B cell (primary cell): Measurements from ENCODE around the gene TMEM151A. TPM values are rescaled to one million over a fixed set of nuclear protein-coding genes. Genes with fewer than 3 reads are reported as not detected.

ENCODE experiments used
- ATAC-seq: fragments of 200-7000 bp; cut with Tn5 transposase; one replicate; pipeline ENCODE4 v1.10.0; 2021; ENCODE audit warnings: low read depth, mild to moderate bottlenecking, moderate number of reproducible peaks, moderate library complexity
- CTCF ChIA-PET: fragments of 350-600 bp; sonication (Branson Sonifier 250); formaldehyde crosslinking; loops from one replicate; lab custom pipeline; 2021; ENCODE audit warnings: antibody characterized with exemption, inconsistent platforms; lab: Charles Lee
- POLR2A ChIA-PET: fragments of 350-600 bp; sonication (Branson Sonifier 250); formaldehyde crosslinking; loops from one replicate; lab custom pipeline; 2021; ENCODE audit warnings: antibody characterized with exemption; lab: Charles Lee
- DNase-seq: peaks from one replicate; pipeline ENCODE4 v3.0.0; 2013
- H2AFZ ChIP-seq: 2 replicates; pipeline ENCODE4 v1.6.1; 2012; ENCODE audit warnings: mild to moderate bottlenecking, low read depth, low read length; ENCODE audit not compliant: insufficient read depth, poor library complexity, severe bottlenecking
- H3K27ac ChIP-seq, 2 donors: 1 replicate in 1 of 2; 2 replicates in 1 of 2; pipeline ENCODE4 v1.5.1; 2012 to 2013; ENCODE audit warnings: low read length in 2 of 2, mild to moderate bottlenecking in 2 of 2, moderate library complexity in 1 of 2
- H3K27me3 ChIP-seq, 4 experiments: fragments of 200-600 bp in 1 of 4; sonication (generic) in 1 of 4; replicated peaks in 1 of 4; 1 replicate in 2 of 4; 2 replicates in 2 of 4; pipeline versions ENCODE4 v1.6.1 to v1.7.0; 2013 to 2016; ENCODE audit warnings: low read length in 3 of 4, mild to moderate bottlenecking in 2 of 4, mixed read lengths in 1 of 4, moderate library complexity in 1 of 4; ENCODE audit not compliant: insufficient read depth in 4 of 4, control insufficient read depth in 3 of 4; ENCODE audit errors: control extremely low read depth in 1 of 4
- H3K36me3 ChIP-seq, 2 experiments: replicated peaks in 1 of 2; 1 replicate in 1 of 2; 2 replicates in 1 of 2; pipeline versions ENCODE4 v1.6.1 to v1.7.1; 2013; ENCODE audit warnings: low read length in 1 of 2; ENCODE audit not compliant: insufficient read depth in 2 of 2, control insufficient read depth in 1 of 2; ENCODE audit errors: control extremely low read depth in 1 of 2, extremely low read depth in 1 of 2
- H3K4me1 ChIP-seq, 2 donors: fragments of 200-600 bp in 1 of 2; sonication (generic) in 1 of 2; 1 replicate in 1 of 2; 2 replicates in 1 of 2; pipeline versions ENCODE4 v1.5.1 to v1.6.1; 2013 to 2017; ENCODE audit warnings: low read length in 2 of 2; ENCODE audit not compliant: control insufficient read depth in 2 of 2, insufficient read depth in 2 of 2
- H3K4me2 ChIP-seq: replicated peaks from 2 replicates; pipeline ENCODE3; 2012; ENCODE audit warnings: mild to moderate bottlenecking, low read depth, low read length; ENCODE audit not compliant: poor library complexity, severe bottlenecking
- H3K4me3 ChIP-seq, 5 experiments: fragments of 200-600 bp in 1 of 5; sonication (generic) in 1 of 5; 1 replicate in 3 of 5; 2 replicates in 2 of 5; pipeline versions ENCODE4 v1.5.1 to v1.7.0; 2011 to 2016; ENCODE audit warnings: low read length in 4 of 5, mild to moderate bottlenecking in 4 of 5, low read depth in 2 of 5, control low read depth in 1 of 5, moderate library complexity in 1 of 5; ENCODE audit not compliant: insufficient read depth in 1 of 5; ENCODE audit errors: control extremely low read depth in 1 of 5, extremely low read depth in 1 of 5
- H3K79me2 ChIP-seq: fragments of 200-600 bp; sonication (generic); one replicate; pipeline ENCODE4 v1.6.0; 2016; ENCODE audit warnings: low read length; ENCODE audit not compliant: control insufficient read depth, insufficient read depth
- H3K9ac ChIP-seq: fragments of 200-600 bp; sonication (generic); 2 replicates; pipeline ENCODE4 v1.6.1; 2017; ENCODE audit warnings: mild to moderate bottlenecking, low read length, moderate library complexity
- H3K9me3 ChIP-seq, 3 donors: one replicate each; pipeline versions ENCODE4 v1.6.1 to v1.7.1; 2013; ENCODE audit warnings: low read length in 2 of 3; ENCODE audit not compliant: control insufficient read depth in 2 of 3, insufficient read depth in 1 of 3; ENCODE audit errors: control extremely low read depth in 1 of 3
- H4K20me1 ChIP-seq: 2 replicates; pipeline ENCODE4 v1.6.0; 2012; ENCODE audit warnings: mild to moderate bottlenecking, low read length; ENCODE audit not compliant: insufficient read depth, control insufficient read depth, poor library complexity, severe bottlenecking
- H3K27ac Mint-ChIP-seq: one replicate; pipeline ENCODE4 v1.8.0; 2021; ENCODE audit warnings: mixed read lengths
- H3K27me3 Mint-ChIP-seq: one replicate; pipeline ENCODE4 v1.8.0; 2021; ENCODE audit warnings: mixed read lengths
- H3K4me1 Mint-ChIP-seq: one replicate; pipeline ENCODE4 v1.8.0; 2021; ENCODE audit warnings: mixed read lengths
- H3K4me3 Mint-ChIP-seq: one replicate; pipeline ENCODE4 v1.8.0; 2021; ENCODE audit warnings: mixed read lengths
- H3K9me3 Mint-ChIP-seq: one replicate; pipeline ENCODE4 v1.8.0; 2022; ENCODE audit warnings: mixed read lengths; ENCODE audit not compliant: insufficient read depth
- EZH2 ChIP-seq: IDR thresholded peaks from 2 replicates; pipeline ENCODE4 v1.6.1; 2012; ENCODE audit warnings: borderline replicate concordance, low read depth, mild to moderate bottlenecking, moderate library complexity, low read length; ENCODE audit not compliant: insufficient read depth, poor library complexity, severe bottlenecking
- WGBS: methylation state at CpG from one replicate; pipeline ENCODE4 v1.1.5; 2013; ENCODE audit warnings: missing lambda C conversion rate; ENCODE audit not compliant: insufficient coverage; 5-methylcytosine and 5-hydroxymethylcytosine counted together
- intact Hi-C: fragments of 100-400 bp; cut with micrococcal nuclease; formaldehyde crosslinking; loops from one replicate; pipeline ENCODE4 v1.10.0; 2022
- polyA plus RNA-seq: library from polyadenylated mRNA; depleted of rRNA; stranded (reverse); fragments of >200 nt; gene quantifications from 2 replicates; pipeline ENCODE4 v1.2.3, GENCODE V29; 2012
- total RNA-seq, 2 donors: library from RNA; stranded (reverse); fragments of 120-200 nt in 1 of 2; gene quantifications; 1 replicate in 1 of 2; 2 replicates in 1 of 2; pipeline versions ENCODE4 v1.2.3 to v1.2.4, GENCODE V29; 2013 to 2022
- TF ChIP-seq, protein P1 (sequence below): fragments of 200-600 bp; IDR thresholded peaks from one replicate; pipeline ENCODE4 v1.8.0; 2022; ENCODE audit warnings: antibody characterized with exemption, mild to moderate bottlenecking

The TMEM151A gene
- total and polyA plus RNA-seq, 2 donors (not counting 1 experiment from before 2014, with no cell fraction given): 0.17 to 1.1 TPM

DNA sequence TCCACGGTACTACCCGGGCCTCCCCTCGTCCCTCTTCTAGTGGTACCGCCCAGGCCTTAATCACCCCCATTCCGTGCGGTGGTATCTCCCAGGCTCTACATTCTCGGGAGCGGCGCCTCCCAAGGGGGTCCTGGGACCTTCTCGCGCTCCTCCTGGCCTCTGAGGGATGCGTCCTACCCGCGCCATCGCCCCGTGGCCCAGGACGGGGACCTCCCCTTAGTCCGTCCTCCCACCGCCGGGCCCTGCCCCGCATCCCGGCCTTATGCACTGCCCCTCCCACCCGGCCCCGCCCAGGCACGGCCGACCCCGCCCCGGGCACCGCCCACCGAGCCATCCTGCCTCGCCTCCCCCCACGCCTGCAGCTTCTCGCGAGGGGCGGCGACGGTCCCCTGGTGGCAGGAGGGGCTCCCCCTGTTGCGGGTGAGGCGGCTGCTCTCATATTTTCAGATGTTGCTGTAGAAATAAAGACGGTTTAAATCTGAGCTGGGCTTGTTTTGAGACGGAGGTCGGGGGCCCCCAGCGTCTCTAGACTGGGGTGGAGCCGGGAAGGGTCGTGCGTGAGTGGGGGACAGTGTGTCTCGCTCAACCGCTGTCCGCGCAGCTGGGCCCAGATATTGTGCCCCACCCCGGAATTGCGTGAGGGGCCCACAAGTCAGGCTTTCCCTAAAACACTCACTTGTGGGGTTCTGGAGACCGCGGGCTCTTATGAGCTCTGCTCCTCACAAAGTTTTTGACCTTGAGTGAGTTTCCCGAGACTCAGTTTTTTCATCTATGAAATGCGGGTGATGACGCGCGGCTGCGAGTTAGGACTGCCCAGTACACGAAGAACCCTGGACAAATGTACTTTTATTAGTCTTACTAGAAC is 24.1 kb upstream of the TMEM151A start:
- Histone ChIP-seq H3K9me3 (no peaks in the 10 kb centered on the region), H3K27ac (peak overlapping the region; percentile 81 to 97), H3K4me1 (peaks cover 14 to 27% of the 10 kb centered on the region in 2 donors), H4K20me1 (peaks cover 30% of the 10 kb centered on the region), H3K27me3 (no peaks in the 10 kb centered on the region), H3K36me3 (peaks cover 0 to 42% of the 10 kb centered on the region in 2 experiments), H3K9ac (peak overlapping the region; percentile 94), H3K4me2 (peak overlapping the region; percentile 99), H2AFZ (peak overlapping the region; percentile 79), H3K79me2 (peaks cover 38% of the 10 kb centered on the region), H3K4me3 (peak overlapping the region; percentile 83 to 100 (median 98))
- H3K4me1 Mint-ChIP-seq: peaks cover 29% of the 10 kb centered on the region
- under 1% methylated on average over 44 of the region's 61 CpGs for WGBS
- ChIA-PET CTCF (interaction anchor here (0.6 to 1.6 kb wide), 7 partner anchors 15 to 379 kb away, joined by 3 to 9 read pairs (median 3); partner anchors contain the start of gene YIF1A), POLR2A (interaction anchor here (0.5 to 2.4 kb wide), 13 partner anchors 15 to 1145 kb away, joined by 3 to 13 read pairs (median 5); partner anchors contain the start of genes BANF1, EIF1AD, FAU and MRPL49)
- DNase-seq (peak; percentile 93), ATAC-seq (peak; percentile 64)
- intact Hi-C loops: loop anchor here (1.0 to 5.0 kb wide), 7 partner anchors 15 to 555 kb away; partner anchors contain the start of genes BRMS1, CFL1, KAT5 and SF3B2
- no peaks in the 10 kb centered on the region for H3K27me3 Mint-ChIP-seq
- H3K27ac Mint-ChIP-seq: peak overlapping the region; percentile 96
- TF ChIP-seq, protein P1, sequence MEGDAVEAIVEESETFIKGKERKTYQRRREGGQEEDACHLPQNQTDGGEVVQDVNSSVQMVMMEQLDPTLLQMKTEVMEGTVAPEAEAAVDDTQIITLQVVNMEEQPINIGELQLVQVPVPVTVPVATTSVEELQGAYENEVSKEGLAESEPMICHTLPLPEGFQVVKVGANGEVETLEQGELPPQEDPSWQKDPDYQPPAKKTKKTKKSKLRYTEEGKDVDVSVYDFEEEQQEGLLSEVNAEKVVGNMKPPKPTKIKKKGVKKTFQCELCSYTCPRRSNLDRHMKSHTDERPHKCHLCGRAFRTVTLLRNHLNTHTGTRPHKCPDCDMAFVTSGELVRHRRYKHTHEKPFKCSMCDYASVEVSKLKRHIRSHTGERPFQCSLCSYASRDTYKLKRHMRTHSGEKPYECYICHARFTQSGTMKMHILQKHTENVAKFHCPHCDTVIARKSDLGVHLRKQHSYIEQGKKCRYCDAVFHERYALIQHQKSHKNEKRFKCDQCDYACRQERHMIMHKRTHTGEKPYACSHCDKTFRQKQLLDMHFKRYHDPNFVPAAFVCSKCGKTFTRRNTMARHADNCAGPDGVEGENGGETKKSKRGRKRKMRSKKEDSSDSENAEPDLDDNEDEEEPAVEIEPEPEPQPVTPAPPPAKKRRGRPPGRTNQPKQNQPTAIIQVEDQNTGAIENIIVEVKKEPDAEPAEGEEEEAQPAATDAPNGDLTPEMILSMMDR: peak; percentile 30
- TF ChIP-seq EZH2: no peak
- no peaks in the 10 kb centered on the region for H3K9me3 Mint-ChIP-seq
- peak overlapping the region; percentile 95 for H3K4me3 Mint-ChIP-seq
